ENCODE results near the gene ODC1. TPM values are rescaled to one million over a fixed set of nuclear protein-coding genes. Genes with fewer than 3 reads are reported as not detected.

ODC1 gene
- total and polyA plus RNA-seq, 2 of the 4 experiments (the other 2 are of a cell fraction), result 117 to 204 TPM

DNA sequence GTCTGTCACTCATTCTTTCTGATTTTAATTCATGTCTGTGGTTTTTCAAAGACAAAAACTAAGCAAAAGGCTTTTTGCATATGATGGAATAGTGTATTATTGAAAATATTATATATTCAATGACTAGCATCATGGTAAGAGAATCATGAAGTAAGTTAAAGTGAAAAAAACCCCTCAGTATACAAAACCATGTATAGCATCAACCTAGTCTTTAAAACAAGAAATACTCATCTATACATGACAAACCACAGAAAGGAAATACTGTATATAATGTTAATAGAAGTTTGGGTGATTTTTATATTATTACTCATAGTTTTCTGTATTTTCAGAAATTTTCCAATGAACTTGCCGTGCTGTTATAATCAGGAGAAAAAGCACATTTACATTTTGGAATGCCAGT, 38.0 kb upstream of the ODC1 start:
- WGBS, 2 experiments (ENCODE audit: extremely low coverage in 2 of 2, insufficient read length in 1 of 2), result no CpG with 5 or more reads among the region's 1 CpG
- Histone ChIP-seq H3K23ac (ENCODE audit: low read depth, low read length) (no peak overlapping the region), H3K27ac (ENCODE audit: insufficient read depth, low read length) (no peak overlapping the region), H2AK9ac (replicated peaks; ENCODE audit: low read depth, low read length, poor library complexity) (no peak overlapping the region), H3K4ac (ENCODE audit: low read depth, low read length) (no peak overlapping the region), H3K27me3 (ENCODE audit: control insufficient read depth, insufficient read depth, low read length) (peaks cover 62% of the 10 kb centered on the region), H3K9me3 (ENCODE audit: control insufficient read depth, insufficient read depth, low read length) (no peaks in the 10 kb centered on the region), H2AFZ (replicated peaks; ENCODE audit: low read length, poor library complexity) (no peak overlapping the region), H3K9ac (ENCODE audit: low read depth, low read length) (no peak overlapping the region), H3K79me1 (ENCODE audit: low read depth in 1 of 2, low read length in 2 of 2) (no peaks in the 10 kb centered on the region), H2BK20ac (ENCODE audit: low read depth, low read length) (no peak overlapping the region), H2BK120ac (ENCODE audit: low read depth, low read length) (no peak overlapping the region), H3K4me3 (ENCODE audit: insufficient read depth, low read depth, low read length) (no peak overlapping the region), H3K56ac (ENCODE audit: extremely low read depth, insufficient read depth, low read length) (no peak overlapping the region), H3K36me3 (ENCODE audit: control insufficient read depth, insufficient read depth, low read length) (no peaks in the 10 kb centered on the region), H3K14ac (replicated peaks; ENCODE audit: low read depth, low read length) (no peak overlapping the region), H3K4me2 (ENCODE audit: low read depth, low read length) (no peak overlapping the region), H3K18ac (ENCODE audit: low read depth, low read length) (no peak overlapping the region), H4K20me1 (ENCODE audit: insufficient read depth, low read length) (no peaks in the 10 kb centered on the region), H4K8ac (ENCODE audit: low read depth in 2 of 2, low read length in 2 of 2) (no peak overlapping the region), H2BK5ac (ENCODE audit: low read depth, low read length, poor library complexity, severe bottlenecking) (no peak overlapping the region), H2BK15ac (ENCODE audit: low read depth, low read length) (no peak overlapping the region), H4K91ac (ENCODE audit: insufficient read depth, low read depth, low read length) (no peak overlapping the region), H3K4me1 (ENCODE audit: control insufficient read depth, insufficient read depth, low read length) (no peaks in the 10 kb centered on the region), H3K9me1 (ENCODE audit: insufficient read depth, low read length) (no peaks in the 10 kb centered on the region; the same call in 1 of the 2 replicates), H4K5ac (ENCODE audit: low read depth, low read length) (no peak overlapping the region), H2AK5ac (ENCODE audit: low read depth, low read length) (no peak overlapping the region)
- no peak for TF ChIP-seq CHD1 (IDR thresholded peaks at IDR 0.05; ENCODE audit: low read depth, low read length)
- no peak for TF ChIP-seq CEBPB (IDR thresholded peaks at IDR 0.05; ENCODE audit: low read depth, low read length)
- no peak for TF ChIP-seq FOS (IDR thresholded peaks at IDR 0.05; ENCODE audit: low read depth, low read length)
- TF ChIP-seq RFX5 (IDR thresholded peaks at IDR 0.05; ENCODE audit: low read depth, low read length), result no peak
- TF ChIP-seq SMC3 (IDR thresholded peaks at IDR 0.05; ENCODE audit: low read depth, low read length), result no peak
- TF ChIP-seq, protein P1, sequence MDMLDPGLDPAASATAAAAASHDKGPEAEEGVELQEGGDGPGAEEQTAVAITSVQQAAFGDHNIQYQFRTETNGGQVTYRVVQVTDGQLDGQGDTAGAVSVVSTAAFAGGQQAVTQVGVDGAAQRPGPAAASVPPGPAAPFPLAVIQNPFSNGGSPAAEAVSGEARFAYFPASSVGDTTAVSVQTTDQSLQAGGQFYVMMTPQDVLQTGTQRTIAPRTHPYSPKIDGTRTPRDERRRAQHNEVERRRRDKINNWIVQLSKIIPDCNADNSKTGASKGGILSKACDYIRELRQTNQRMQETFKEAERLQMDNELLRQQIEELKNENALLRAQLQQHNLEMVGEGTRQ (IDR thresholded peaks at IDR 0.05; ENCODE audit: low read depth, low read length), result no peak
- no peak for TF ChIP-seq RCOR1 (IDR thresholded peaks at IDR 0.05; ENCODE audit: insufficient replicate concordance, low read length)
- no peak for TF ChIP-seq BHLHE40 (IDR thresholded peaks at IDR 0.05; ENCODE audit: low read depth, low read length)
- TF ChIP-seq MAFK (IDR thresholded peaks at IDR 0.05; ENCODE audit: low read depth, low read length), result no peak
- TF ChIP-seq RAD21 (IDR thresholded peaks at IDR 0.05; ENCODE audit: low read length), result no peak
- no peak for TF ChIP-seq NFE2L2 (IDR thresholded peaks at IDR 0.05; ENCODE audit: low read depth, low read length)
- TF ChIP-seq, protein P2, sequence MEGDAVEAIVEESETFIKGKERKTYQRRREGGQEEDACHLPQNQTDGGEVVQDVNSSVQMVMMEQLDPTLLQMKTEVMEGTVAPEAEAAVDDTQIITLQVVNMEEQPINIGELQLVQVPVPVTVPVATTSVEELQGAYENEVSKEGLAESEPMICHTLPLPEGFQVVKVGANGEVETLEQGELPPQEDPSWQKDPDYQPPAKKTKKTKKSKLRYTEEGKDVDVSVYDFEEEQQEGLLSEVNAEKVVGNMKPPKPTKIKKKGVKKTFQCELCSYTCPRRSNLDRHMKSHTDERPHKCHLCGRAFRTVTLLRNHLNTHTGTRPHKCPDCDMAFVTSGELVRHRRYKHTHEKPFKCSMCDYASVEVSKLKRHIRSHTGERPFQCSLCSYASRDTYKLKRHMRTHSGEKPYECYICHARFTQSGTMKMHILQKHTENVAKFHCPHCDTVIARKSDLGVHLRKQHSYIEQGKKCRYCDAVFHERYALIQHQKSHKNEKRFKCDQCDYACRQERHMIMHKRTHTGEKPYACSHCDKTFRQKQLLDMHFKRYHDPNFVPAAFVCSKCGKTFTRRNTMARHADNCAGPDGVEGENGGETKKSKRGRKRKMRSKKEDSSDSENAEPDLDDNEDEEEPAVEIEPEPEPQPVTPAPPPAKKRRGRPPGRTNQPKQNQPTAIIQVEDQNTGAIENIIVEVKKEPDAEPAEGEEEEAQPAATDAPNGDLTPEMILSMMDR (conservative IDR thresholded peaks at IDR 0.05; ENCODE audit: low read depth, low read length), result no peak
- no peak for TF ChIP-seq MXI1 (IDR thresholded peaks at IDR 0.05; ENCODE audit: borderline replicate concordance, low read depth, low read length)
- TF ChIP-seq, protein P3, sequence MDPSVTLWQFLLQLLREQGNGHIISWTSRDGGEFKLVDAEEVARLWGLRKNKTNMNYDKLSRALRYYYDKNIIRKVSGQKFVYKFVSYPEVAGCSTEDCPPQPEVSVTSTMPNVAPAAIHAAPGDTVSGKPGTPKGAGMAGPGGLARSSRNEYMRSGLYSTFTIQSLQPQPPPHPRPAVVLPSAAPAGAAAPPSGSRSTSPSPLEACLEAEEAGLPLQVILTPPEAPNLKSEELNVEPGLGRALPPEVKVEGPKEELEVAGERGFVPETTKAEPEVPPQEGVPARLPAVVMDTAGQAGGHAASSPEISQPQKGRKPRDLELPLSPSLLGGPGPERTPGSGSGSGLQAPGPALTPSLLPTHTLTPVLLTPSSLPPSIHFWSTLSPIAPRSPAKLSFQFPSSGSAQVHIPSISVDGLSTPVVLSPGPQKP (IDR thresholded peaks at IDR 0.05; ENCODE audit: borderline replicate concordance, low read depth, low read length), result no peak
- no peak for TF ChIP-seq MAZ (IDR thresholded peaks at IDR 0.05; ENCODE audit: borderline replicate concordance, low read depth, low read length)
- TF ChIP-seq POLR2A (IDR thresholded peaks at IDR 0.05; ENCODE audit: low read depth, low read length), result no peak
- DNase-seq, result no peak
- CTCF ChIA-PET, result no interaction called here
- intact Hi-C loops (cut with micrococcal nuclease) (no loop called here), in situ Hi-C loops (cut with MboI; ENCODE audit: low sequenced_read_pairs) (no loop called here), dilution Hi-C loops (cut with HindIII; ENCODE audit: low sequenced_read_pairs, unreplicated experiment) (no loop called here)
- ATAC-seq (ENCODE audit: low read depth), result no peak
- no TSS peak for BruUV-seq (replicated peaks)
- POLR2A ChIA-PET (ENCODE audit: unreplicated experiment), result no interaction called here

Data from IMR-90 (cell line).